Stimulated activated CD8-positive, alpha-beta memory T cell treated with anti-CD3 and anti-CD28 coated beads, Interleukin-15, amount 100 ng/mL, for 48 hours (primary cell): ENCODE results near the gene GXYLT2.

Experiments
- DNase-seq, 2 donors: peaks; one replicate each; pipeline ENCODE4 v3.0.0-alpha.2; 2020; ENCODE audit warnings: low read depth in 2 of 2

Gene GXYLT2

DNA sequence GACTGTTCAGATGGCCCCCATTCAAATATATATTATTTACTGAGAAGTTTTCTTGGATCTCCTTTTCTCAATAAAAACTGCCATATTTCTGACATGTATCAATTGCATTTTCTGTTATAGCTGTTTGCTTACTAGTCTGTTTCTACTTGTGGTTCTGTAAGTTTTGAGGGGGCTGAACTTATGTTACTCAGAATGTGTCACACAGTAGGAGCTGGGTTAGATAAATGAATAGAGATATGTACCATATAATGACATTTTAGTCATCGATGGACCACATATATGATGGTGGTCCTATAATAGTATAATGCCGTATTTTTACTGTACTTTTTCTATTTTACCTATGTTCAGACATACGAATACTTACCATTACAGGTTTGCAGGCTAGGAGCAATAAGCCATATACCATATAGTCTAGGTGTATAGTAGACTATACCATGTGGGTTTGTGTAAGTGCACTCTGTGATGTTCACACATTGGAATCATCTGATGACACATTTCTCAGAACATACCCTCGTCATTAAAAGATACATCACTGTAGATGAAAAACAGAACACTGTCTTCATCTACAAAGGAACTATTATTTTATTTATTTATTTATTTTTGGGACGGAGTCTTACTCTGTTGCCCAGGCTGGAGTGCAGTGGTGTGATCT lies 131.1 kb downstream of the GXYLT2 start:
- no peak for DNase-seq

DNA sequence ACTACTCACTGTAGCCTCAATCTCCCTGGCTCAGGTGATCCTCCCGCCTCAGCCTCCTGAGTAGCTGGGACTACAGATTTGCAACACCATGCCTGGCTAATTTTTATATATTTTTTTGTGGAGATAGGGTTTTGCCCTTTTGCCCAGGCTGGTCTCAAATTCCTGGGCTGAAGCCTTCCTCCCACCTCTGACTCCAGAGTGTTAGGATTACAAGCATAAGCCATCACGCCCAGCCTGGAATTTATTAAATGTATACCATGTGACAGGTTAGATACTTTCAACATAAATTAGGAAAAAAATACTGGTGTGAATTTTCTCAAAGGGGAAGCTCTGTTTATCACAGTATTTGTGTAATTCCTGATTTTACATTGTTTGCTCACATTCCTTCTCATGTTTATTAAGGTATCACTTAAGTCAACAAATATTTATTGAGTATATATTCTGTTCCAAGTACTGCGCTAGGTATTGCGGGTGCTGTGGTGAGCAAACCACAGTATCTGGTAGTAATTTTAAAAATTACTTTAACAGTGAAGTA lies 133.5 kb downstream of the GXYLT2 start:
- no peak for DNase-seq

DNA sequence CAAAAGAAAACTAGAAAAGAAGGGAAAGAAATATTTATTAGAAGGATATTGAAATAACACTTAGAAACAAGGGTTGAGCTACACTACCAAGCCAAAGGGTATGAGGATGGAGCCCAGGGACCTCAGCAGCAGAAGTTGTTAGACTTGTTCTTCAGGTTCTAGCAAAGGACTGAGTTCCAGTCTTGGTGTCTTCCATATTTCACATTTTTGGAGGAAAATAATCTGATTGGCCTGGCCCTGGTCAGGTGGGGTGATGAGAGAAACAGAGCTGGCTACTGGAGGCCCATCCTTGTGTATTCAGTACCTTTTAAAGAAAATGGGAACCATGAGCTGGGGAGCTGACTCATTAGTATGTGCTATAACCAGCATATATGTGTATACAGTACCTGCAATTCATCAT lies 137.0 kb downstream of the GXYLT2 start:
- DNase-seq, result no peak

DNA sequence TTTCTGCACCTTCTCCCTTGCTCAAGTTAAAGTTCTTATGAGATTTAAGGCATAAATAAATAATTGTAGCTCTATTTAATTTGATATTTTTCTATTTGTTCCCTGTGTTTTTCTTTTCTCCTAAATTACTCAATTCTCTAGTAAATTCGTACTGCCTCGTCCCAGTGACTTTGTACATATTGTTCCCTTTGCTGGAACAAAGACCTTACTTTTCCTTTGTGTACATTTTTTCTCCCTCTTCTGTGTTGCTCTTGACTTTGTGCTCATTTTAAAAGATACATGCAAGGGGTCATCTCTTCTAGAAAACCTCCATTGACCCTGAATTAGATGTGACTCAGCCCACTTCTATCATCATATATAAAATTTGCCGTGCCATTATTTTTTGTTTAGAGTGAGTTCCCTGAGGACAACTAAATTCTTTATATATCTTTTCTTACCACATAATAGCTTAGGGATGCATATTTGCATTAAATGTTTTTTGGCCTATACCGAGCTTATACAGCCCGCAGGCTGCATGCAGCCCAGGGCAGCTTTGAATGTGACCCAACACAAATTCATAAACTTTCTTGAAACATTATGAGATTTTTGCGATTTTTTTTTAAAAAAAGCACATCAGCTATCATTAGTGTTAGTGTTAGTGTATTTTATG lies 138.4 kb downstream of the GXYLT2 start:
- no peak for DNase-seq
